ENCODE results near the gene FILIP1L. TPM values are rescaled to one million over a fixed set of nuclear protein-coding genes. Genes with fewer than 3 reads are reported as not detected.

FILIP1L gene
- total RNA-seq, 1 experiment from 2014 or later = 0.17 TPM

DNA sequence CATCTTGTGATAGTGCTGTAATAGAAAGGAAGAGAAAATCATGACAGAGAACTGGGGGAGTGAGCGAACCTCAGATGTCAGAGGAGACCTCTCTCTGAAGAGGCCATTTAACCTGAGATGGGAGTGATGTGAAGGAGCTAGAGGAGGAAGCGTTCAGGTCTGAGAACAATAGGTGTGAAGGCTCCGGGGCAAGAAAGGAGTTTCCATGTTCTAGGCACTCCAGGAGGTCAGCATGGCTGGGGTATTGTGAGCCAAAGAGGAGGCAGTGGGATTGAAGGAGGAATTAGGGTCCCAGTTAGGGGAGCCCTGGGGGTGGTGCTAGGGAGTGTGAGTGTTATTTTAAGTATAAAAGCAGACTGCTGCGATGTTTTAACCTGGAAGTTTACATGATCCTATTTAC, 8.8 kb upstream of the FILIP1L start (continued):
- no peak for TF ChIP-seq ZNF274 (IDR thresholded peaks at IDR 0.05; ENCODE audit: low read depth, low read length)
- no peak for TF ChIP-seq YY1 (IDR thresholded peaks at IDR 0.05; ENCODE audit: extremely low read depth, insufficient replicate concordance, low read depth, low read length)
- no peak for TF ChIP-seq SIN3A (IDR thresholded peaks at IDR 0.05; ENCODE audit: low read depth)
- TF ChIP-seq, protein P1, sequence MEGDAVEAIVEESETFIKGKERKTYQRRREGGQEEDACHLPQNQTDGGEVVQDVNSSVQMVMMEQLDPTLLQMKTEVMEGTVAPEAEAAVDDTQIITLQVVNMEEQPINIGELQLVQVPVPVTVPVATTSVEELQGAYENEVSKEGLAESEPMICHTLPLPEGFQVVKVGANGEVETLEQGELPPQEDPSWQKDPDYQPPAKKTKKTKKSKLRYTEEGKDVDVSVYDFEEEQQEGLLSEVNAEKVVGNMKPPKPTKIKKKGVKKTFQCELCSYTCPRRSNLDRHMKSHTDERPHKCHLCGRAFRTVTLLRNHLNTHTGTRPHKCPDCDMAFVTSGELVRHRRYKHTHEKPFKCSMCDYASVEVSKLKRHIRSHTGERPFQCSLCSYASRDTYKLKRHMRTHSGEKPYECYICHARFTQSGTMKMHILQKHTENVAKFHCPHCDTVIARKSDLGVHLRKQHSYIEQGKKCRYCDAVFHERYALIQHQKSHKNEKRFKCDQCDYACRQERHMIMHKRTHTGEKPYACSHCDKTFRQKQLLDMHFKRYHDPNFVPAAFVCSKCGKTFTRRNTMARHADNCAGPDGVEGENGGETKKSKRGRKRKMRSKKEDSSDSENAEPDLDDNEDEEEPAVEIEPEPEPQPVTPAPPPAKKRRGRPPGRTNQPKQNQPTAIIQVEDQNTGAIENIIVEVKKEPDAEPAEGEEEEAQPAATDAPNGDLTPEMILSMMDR (IDR thresholded peaks at IDR 0.05 in 2 of 3, conservative IDR thresholded peaks at IDR 0.05 in 1 of 3; ENCODE audit: borderline replicate concordance in 1 of 3, insufficient read depth in 1 of 3, low read depth in 2 of 3, low read length in 2 of 3) = no peak
- TF ChIP-seq EZH2phosphoT487 (IDR thresholded peaks at IDR 0.05; ENCODE audit: borderline replicate concordance) = no peak
- TF ChIP-seq, protein P2, sequence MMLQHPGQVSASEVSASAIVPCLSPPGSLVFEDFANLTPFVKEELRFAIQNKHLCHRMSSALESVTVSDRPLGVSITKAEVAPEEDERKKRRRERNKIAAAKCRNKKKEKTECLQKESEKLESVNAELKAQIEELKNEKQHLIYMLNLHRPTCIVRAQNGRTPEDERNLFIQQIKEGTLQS (IDR thresholded peaks at IDR 0.05) = no peak

DNA sequence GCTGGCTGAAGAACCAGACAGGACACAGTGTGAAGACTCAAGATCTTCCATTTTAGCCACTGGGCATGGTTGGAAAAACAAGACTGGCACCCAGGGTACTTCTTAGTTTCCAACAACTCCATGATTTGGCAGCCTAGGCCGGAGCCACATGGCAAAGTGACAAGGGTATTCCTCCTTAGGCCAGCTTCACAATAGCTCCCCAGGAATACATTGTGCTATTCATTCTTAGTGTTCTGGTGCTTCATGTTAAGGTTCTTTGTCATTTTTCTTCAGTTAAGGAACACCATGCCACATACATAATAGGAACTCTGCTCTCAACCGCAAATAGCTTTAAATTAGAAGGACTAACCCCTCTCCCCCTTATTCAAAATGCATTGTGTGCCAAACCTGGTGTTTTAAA, 8.0 kb upstream of the FILIP1L start:
- Histone ChIP-seq H3K9me2 (ENCODE audit: insufficient read depth) (no peaks in the 10 kb centered on the region), H3K9ac (ENCODE audit: low read length) (no peak overlapping the region), H3K4me2 (ENCODE audit: low read length) (no peak overlapping the region), H3K4me1 (ENCODE audit: control insufficient read depth in 1 of 2, insufficient read depth in 2 of 2, low read length in 2 of 2) (no peaks in the 10 kb centered on the region), H3K4me3 (replicated peaks in 1 of 2; ENCODE audit: low read depth in 1 of 2, low read length in 2 of 2) (no peak overlapping the region), H3K79me2 (ENCODE audit: insufficient read depth, low read length) (no peaks in the 10 kb centered on the region), H3K36me3 (ENCODE audit: control insufficient read depth in 1 of 2, insufficient read depth in 2 of 2, low read length in 2 of 2) (no peaks in the 10 kb centered on the region), H3K27me3 (ENCODE audit: insufficient read depth, low read length) (no peaks in the 10 kb centered on the region), H3K9me3 (ENCODE audit: control insufficient read depth in 1 of 2, insufficient read depth in 1 of 2, low read depth in 1 of 2, low read length in 2 of 2) (no peaks in the 10 kb centered on the region), H3K27ac (ENCODE audit: low read depth, low read length) (no peak overlapping the region), H4K20me1 (ENCODE audit: insufficient read depth) (no peaks in the 10 kb centered on the region), H2AFZ (ENCODE audit: low read depth, low read length, poor library complexity, severe bottlenecking) (no peak overlapping the region)
- TF ChIP-seq, protein P3, sequence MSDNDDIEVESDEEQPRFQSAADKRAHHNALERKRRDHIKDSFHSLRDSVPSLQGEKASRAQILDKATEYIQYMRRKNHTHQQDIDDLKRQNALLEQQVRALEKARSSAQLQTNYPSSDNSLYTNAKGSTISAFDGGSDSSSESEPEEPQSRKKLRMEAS (IDR thresholded peaks at IDR 0.05) = no peak
- ATAC-seq = no peak
- ChIA-PET CTCF (no interaction called here), POLR2A (no interaction called here), RAD21 (ENCODE audit: low non-redundant PET in 1 of 2, low total read pairs in 2 of 2, uncharacterized antibody in 2 of 2, unreplicated experiment in 2 of 2) (no interaction called here)
- intact Hi-C loops (cut with micrococcal nuclease) = no loop called here
- no TSS peak for BruUV-seq (replicated peaks)
- no peak for DNase-seq (ENCODE audit: low read depth, low spot score)

All from HCT116 (cell line).